Testis (tissue), 3 donors: ENCODE data around the gene SYT10. TPM values are rescaled to one million over a fixed set of nuclear protein-coding genes. Genes with fewer than 3 reads are reported as not detected.

Experiments used
- DNase-seq: peaks from one replicate; pipeline ENCODE4 v3.0.0-alpha.2; 2019
- H3K27ac ChIP-seq, 2 donors: fragments of 200-600 bp; sonication (generic); one replicate each; pipeline ENCODE4 v1.5.1; 2019
- H3K27me3 ChIP-seq: fragments of 200-600 bp; sonication (generic); one replicate; pipeline ENCODE4 v1.5.1; 2019
- H3K36me3 ChIP-seq: fragments of 200-600 bp; sonication (generic); one replicate; pipeline ENCODE4 v1.5.1; 2017; ENCODE audit warnings: low read depth; ENCODE audit errors: missing control alignments
- H3K4me1 ChIP-seq: fragments of 200-600 bp; sonication (generic); one replicate; pipeline ENCODE4 v1.5.1; 2019
- H3K4me3 ChIP-seq, 2 donors: fragments of 200-600 bp; sonication (generic); one replicate each; pipeline ENCODE4 v1.5.1; 2017 to 2019
- H3K9me3 ChIP-seq: fragments of 200-600 bp; sonication (generic); one replicate; pipeline ENCODE4 v1.5.1; 2017
- POLR2A ChIP-seq: fragments of 450-650 bp; IDR thresholded peaks from one replicate; pipeline ENCODE4 v1.6.1; 2017; ENCODE audit warnings: antibody characterized with exemption, mild to moderate bottlenecking, moderate library complexity
- WGBS, 2 donors: methylation state at CpG; one replicate each; pipeline ENCODE4 v1.1.5; 2018; 5-methylcytosine and 5-hydroxymethylcytosine counted together
- intact Hi-C: fragments of 100-400 bp; cut with DNase I; formaldehyde crosslinking; loops from one replicate; pipeline ENCODE4 v1.15.1; 2023; ENCODE audit warnings: low total_unique reads
- polyA plus RNA-seq: library from polyadenylated mRNA; stranded (reverse); fragments of 350-450 nt; fragmentation: Illumina TruSeq; extraction: RNeasy Lipid Tissue Mini Kit (QIAGEN cat#74804); gene quantifications from one replicate; pipeline ENCODE4 v1.2.3, GENCODE V29; 2014; ENCODE audit warnings: low read depth, low replicate concordance; ENCODE audit not compliant: insufficient read depth
- total RNA-seq, 2 donors: library from RNA; depleted of rRNA; stranded (reverse); fragments of >200 nt; gene quantifications; one replicate each; pipeline ENCODE4 v1.2.3, GENCODE V29; 2016
- TF ChIP-seq, protein P1 (sequence below), 3 experiments: fragments of 450-650 bp in 2 of 3; fragments of 200-600 bp in 1 of 3; sonication (generic) in 1 of 3; IDR thresholded peaks; one replicate each; pipeline ENCODE4 v1.5.1; 2016 to 2019; ENCODE audit warnings: antibody characterized with exemption in 3 of 3, mild to moderate bottlenecking in 2 of 3, moderate library complexity in 1 of 3

The SYT10 gene
- total and polyA plus RNA-seq, 3 donors from 2014 or later, result 1.2 to 1.9 (median 1.7) TPM

GRCh38 chr12:33480366-33480765 is 40.7 kb upstream of the SYT10 start:
- Histone ChIP-seq H3K4me3 (no peak overlapping the region), H3K36me3 (no peaks in the 10 kb centered on the region), H3K9me3 (no peaks in the 10 kb centered on the region), H3K4me1 (no peaks in the 10 kb centered on the region), H3K27ac (no peak overlapping the region), H3K27me3 (no peaks in the 10 kb centered on the region)
- 80 to 83% methylated on average over 1 of the region's 1 CpG for WGBS, 2 donors
- no peak for TF ChIP-seq POLR2A
- TF ChIP-seq, protein P1, sequence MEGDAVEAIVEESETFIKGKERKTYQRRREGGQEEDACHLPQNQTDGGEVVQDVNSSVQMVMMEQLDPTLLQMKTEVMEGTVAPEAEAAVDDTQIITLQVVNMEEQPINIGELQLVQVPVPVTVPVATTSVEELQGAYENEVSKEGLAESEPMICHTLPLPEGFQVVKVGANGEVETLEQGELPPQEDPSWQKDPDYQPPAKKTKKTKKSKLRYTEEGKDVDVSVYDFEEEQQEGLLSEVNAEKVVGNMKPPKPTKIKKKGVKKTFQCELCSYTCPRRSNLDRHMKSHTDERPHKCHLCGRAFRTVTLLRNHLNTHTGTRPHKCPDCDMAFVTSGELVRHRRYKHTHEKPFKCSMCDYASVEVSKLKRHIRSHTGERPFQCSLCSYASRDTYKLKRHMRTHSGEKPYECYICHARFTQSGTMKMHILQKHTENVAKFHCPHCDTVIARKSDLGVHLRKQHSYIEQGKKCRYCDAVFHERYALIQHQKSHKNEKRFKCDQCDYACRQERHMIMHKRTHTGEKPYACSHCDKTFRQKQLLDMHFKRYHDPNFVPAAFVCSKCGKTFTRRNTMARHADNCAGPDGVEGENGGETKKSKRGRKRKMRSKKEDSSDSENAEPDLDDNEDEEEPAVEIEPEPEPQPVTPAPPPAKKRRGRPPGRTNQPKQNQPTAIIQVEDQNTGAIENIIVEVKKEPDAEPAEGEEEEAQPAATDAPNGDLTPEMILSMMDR (IDR thresholded peaks at IDR 0.05), result no peak
- intact Hi-C loops, result no loop called here
- DNase-seq, result no peak

DNA sequence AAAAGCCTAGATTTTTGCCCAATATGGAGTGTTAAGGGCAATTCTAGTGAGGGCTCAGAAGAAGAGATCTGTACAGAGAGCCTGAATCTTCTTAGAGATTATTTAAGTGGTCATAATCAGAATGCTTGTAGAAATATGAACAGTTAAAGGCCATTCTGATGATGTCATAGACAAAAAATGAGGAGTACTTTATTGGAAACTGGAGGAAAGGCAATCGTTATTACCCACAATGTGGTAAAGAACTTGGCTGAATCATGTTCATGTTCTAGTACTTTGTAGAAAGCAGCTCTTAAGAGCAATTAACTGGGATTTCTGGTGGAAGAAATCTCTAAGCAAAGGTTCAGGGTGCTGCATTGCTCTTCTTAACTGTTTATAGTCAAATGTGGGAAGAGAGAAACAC is 36.4 kb upstream of the SYT10 start:
- Histone ChIP-seq H3K27me3 (no peaks in the 10 kb centered on the region), H3K9me3 (no peaks in the 10 kb centered on the region), H3K27ac (no peak overlapping the region), H3K4me1 (no peaks in the 10 kb centered on the region), H3K4me3 (no peak overlapping the region), H3K36me3 (no peaks in the 10 kb centered on the region)
- DNase-seq, result no peak
- WGBS, 2 donors, result 42 to 55% methylated on average over 1 of the region's 1 CpG
- TF ChIP-seq, protein P1 (IDR thresholded peaks at IDR 0.05), result no peak
- TF ChIP-seq POLR2A, result no peak
- intact Hi-C loops, result no loop called here

- intact Hi-C loops, result no loop called here
- 76 to 86% methylated on average over 1 of the region's 1 CpG for WGBS, 2 donors
- H3K4me3 ChIP-seq, result no peak overlapping the region
- H3K27ac ChIP-seq, result no peak overlapping the region
- TF ChIP-seq, protein P1 (IDR thresholded peaks at IDR 0.05), result no peak
- TF ChIP-seq POLR2A, result no peak
- H3K9me3 ChIP-seq, result no peaks in the 10 kb centered on the region
- H3K4me1 ChIP-seq, result no peaks in the 10 kb centered on the region
- no peaks in the 10 kb centered on the region for H3K27me3 ChIP-seq
- DNase-seq, result no peak
- H3K36me3 ChIP-seq, result no peaks in the 10 kb centered on the region
Observed at GRCh38 chr12:33472299-33472698, 32.7 kb upstream of the SYT10 start.

DNA sequence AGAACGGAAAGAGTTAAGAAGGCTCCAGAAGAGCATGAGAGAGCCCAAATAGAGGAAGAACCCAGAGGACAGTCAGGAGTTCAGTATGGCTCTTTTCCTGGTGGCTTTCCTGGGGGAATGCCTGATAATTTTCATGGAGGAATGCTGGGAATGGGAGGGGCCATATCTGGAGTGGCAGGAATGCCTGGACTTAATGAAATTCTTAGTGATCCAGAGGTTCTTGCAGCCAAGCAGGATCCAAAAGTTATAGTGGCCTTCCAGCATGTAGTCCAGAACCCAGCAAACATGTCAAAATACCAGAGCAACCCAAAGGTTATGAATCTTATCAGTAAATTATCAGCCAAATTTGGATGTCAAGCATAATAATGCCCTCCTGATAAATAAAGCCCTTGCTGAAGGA is 15.5 kb upstream of the SYT10 start:
- no peaks in the 10 kb centered on the region for H3K9me3 ChIP-seq
- intact Hi-C loops, result no loop called here
- H3K4me3 ChIP-seq, result no peak overlapping the region
- H3K36me3 ChIP-seq, result no peaks in the 10 kb centered on the region
- DNase-seq, result no peak
- no peaks in the 10 kb centered on the region for H3K4me1 ChIP-seq
- H3K27ac ChIP-seq, result no peak overlapping the region
- H3K27me3 ChIP-seq, result no peaks in the 10 kb centered on the region
- TF ChIP-seq POLR2A, result no peak
- TF ChIP-seq, protein P1 (IDR thresholded peaks at IDR 0.05), result no peak
- 94 to 95% methylated on average over 1 of the region's 1 CpG for WGBS, 2 donors

DNA sequence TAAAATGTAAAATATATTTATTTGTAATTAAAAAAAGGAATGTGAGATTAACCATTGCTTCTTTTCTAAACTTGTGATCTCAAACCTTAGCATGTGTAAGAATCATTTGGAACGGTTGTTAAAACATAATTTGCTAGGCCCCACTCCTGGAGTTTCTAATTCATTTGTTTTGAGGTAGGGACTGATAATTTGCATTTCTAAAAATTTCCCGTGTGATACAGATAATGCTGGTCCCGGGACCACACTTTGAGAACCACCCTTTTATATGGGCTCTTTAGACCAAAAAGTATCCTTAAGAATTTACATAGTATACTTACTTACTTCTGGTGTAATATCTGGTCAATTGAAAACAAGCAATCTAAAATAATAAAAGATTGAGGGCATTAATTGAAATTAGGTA is 10.9 kb upstream of the SYT10 start:
- Histone ChIP-seq H3K27ac (no peak overlapping the region), H3K27me3 (no peaks in the 10 kb centered on the region), H3K9me3 (no peaks in the 10 kb centered on the region), H3K4me3 (no peak overlapping the region), H3K4me1 (no peaks in the 10 kb centered on the region), H3K36me3 (no peaks in the 10 kb centered on the region)
- intact Hi-C loops, result no loop called here
- 86 to 89% methylated on average over 3 of the region's 3 CpGs for WGBS, 2 donors
- TF ChIP-seq, protein P1 (IDR thresholded peaks at IDR 0.05), result no peak
- TF ChIP-seq POLR2A, result no peak
- no peak for DNase-seq
